Measurements from ENCODE around the gene CDH11.

- TF ChIP-seq CTCF (conservative IDR thresholded peaks at IDR 0.05 in 1 of 2, IDR thresholded peaks at IDR 0.05 in 1 of 2; ENCODE audit: low read depth in 1 of 2, low read length in 2 of 2) (no peak), EZH2 (IDR thresholded peaks at IDR 0.05; ENCODE audit: low read length, missing control alignments) (no peak)
Observed at GRCh38 chr16:65119435-65119834, 2.4 kb downstream of the CDH11 start.
